ENCODE data around the gene PER3.

The PER3 gene

GRCh38 chr1:7783826-7784491 is at the start of gene PER3:
Gene PER3, plus strand, starts transcription at chr1:7784291. Its CDS starts 587 bp downstream, at chr1:7784878.
- no peak for TF ChIP-seq CTCF (IDR thresholded peaks at IDR 0.05; ENCODE audit: insufficient read depth, low read depth, low read length, missing control alignments)
- DNase-seq (ENCODE audit: low read depth), result peak; percentile 98
- H3K4me3 ChIP-seq (ENCODE audit: low read length), result peak within 1 kb of the TSS; percentile 47

GRCh38 chr1:7738044-7738443 is 46.0 kb upstream of the PER3 start:
- TF ChIP-seq CTCF (IDR thresholded peaks at IDR 0.05; ENCODE audit: insufficient read depth, low read depth, low read length, missing control alignments), result no peak
- H3K4me3 ChIP-seq (ENCODE audit: low read length), result no peak overlapping the region
- DNase-seq (ENCODE audit: low read depth), result no peak

GRCh38 chr1:7743346-7743745 is 40.7 kb upstream of the PER3 start:
- no peak overlapping the region for H3K4me3 ChIP-seq (ENCODE audit: low read length)
- no peak for DNase-seq (ENCODE audit: low read depth)
- TF ChIP-seq CTCF (IDR thresholded peaks at IDR 0.05; ENCODE audit: insufficient read depth, low read depth, low read length, missing control alignments), result no peak

GRCh38 chr1:7744882-7745281 is 39.2 kb upstream of the PER3 start:
- no peak overlapping the region for H3K4me3 ChIP-seq (ENCODE audit: low read length)
- TF ChIP-seq CTCF (IDR thresholded peaks at IDR 0.05; ENCODE audit: insufficient read depth, low read depth, low read length, missing control alignments), result no peak
- DNase-seq (ENCODE audit: low read depth), result no peak

DNA sequence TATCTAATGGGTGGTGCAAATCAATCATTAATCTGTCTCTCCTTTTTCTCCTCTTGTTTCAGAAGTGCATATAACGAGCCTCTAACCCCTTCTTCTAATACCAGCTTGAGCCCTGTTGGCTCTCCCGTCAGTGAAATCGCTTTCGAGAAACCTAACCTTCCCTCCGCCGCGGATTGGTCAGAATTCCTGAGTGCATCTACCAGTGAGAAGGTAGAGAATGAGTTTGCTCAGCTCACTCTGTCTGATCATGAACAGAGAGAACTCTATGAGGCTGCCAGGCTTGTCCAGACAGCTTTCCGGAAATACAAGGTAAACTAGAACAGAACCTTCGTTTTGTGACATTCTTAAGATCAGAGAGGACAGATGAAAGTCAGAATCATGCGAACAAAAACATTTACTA is 38.3 kb upstream of the PER3 start:
- TF ChIP-seq CTCF (IDR thresholded peaks at IDR 0.05; ENCODE audit: insufficient read depth, low read depth, low read length, missing control alignments), result no peak
- peak; percentile 92 for DNase-seq (ENCODE audit: low read depth)
- peak overlapping the region; percentile 14 for H3K4me3 ChIP-seq (ENCODE audit: low read length)

- no peak for DNase-seq (ENCODE audit: low read depth)
- H3K4me3 ChIP-seq (ENCODE audit: low read length), result no peak overlapping the region
- TF ChIP-seq CTCF (IDR thresholded peaks at IDR 0.05; ENCODE audit: insufficient read depth, low read depth, low read length, missing control alignments), result no peak
Measured at GRCh38 chr1:7747605-7748004, 36.5 kb upstream of the PER3 start.

- H3K4me3 ChIP-seq (ENCODE audit: low read length), result no peak overlapping the region
Measured at GRCh38 chr1:7749126-7749525, 35.0 kb upstream of the PER3 start.

More at GRCh38 chr1:7749126-7749525, 35.0 kb upstream of the PER3 start:
- TF ChIP-seq CTCF (IDR thresholded peaks at IDR 0.05; ENCODE audit: insufficient read depth, low read depth, low read length, missing control alignments), result no peak
- no peak for DNase-seq (ENCODE audit: low read depth)
